ENCODE data around the gene BDP1. TPM values are rescaled to one million over a fixed set of nuclear protein-coding genes. Genes with fewer than 3 reads are reported as not detected.
"Not testable (repeated sequence)": the region's sequence is repeated elsewhere in the genome, so short reads cannot be mapped to it uniquely, and the experiment has no call there.

The BDP1 gene
- total RNA-seq, result 33.8 and 34.3 TPM in 2 replicates
- long read RNA-seq, partial matches to known transcripts, result 16 of 19 reads
- long read RNA-seq, other reads (novel, unspliced or antisense), result 3 of 19 reads

GRCh38 chr5:71455427-71456361, at the start of gene BDP1:
Gene BDP1, plus strand, starts transcription at chr5:71455651. Its CDS starts 227 bp downstream, at chr5:71455878.
- peak within 1 kb of the TSS; percentile 98 for H3K27ac Mint-ChIP-seq

GRCh38 chr5:71410088-71410487, 45.4 kb upstream of the BDP1 start:
- not testable (repeated sequence) for H3K27ac Mint-ChIP-seq; H3K9me3 Mint-ChIP-seq (ENCODE audit: low read depth); H3K4me3 Mint-ChIP-seq (ENCODE audit: low read depth); H3K27me3 Mint-ChIP-seq; DNase-seq (ENCODE audit: low spot score, unreplicated experiment); H3K36me3 Mint-ChIP-seq (ENCODE audit: insufficient read depth); H3K4me1 Mint-ChIP-seq (ENCODE audit: low read depth)

More at GRCh38 chr5:71455427-71456361, at the start of gene BDP1:
- H3K27me3 Mint-ChIP-seq, result peaks cover 5% of the 10 kb centered on the region
- peak; percentile 39 for TF ChIP-seq CTCF (IDR thresholded peaks at IDR 0.05; ENCODE audit: unreplicated experiment)
- peak; percentile 91 for DNase-seq (ENCODE audit: low spot score, unreplicated experiment)
- peaks cover 8% of the 10 kb centered on the region for H3K36me3 Mint-ChIP-seq (ENCODE audit: insufficient read depth)
- peaks cover 19% of the 10 kb centered on the region for H3K4me1 Mint-ChIP-seq (ENCODE audit: low read depth)
- peak within 1 kb of the TSS; percentile 95 for H3K4me3 Mint-ChIP-seq (ENCODE audit: low read depth)
- no peaks in the 10 kb centered on the region for H3K9me3 Mint-ChIP-seq (ENCODE audit: low read depth)

GRCh38 chr5:71415626-71416025, 39.8 kb upstream of the BDP1 start:
- H3K4me1 Mint-ChIP-seq (ENCODE audit: low read depth); H3K27me3 Mint-ChIP-seq; H3K36me3 Mint-ChIP-seq (ENCODE audit: insufficient read depth); H3K4me3 Mint-ChIP-seq (ENCODE audit: low read depth); DNase-seq (ENCODE audit: low spot score, unreplicated experiment); H3K9me3 Mint-ChIP-seq (ENCODE audit: low read depth); H3K27ac Mint-ChIP-seq: not testable (repeated sequence)

GRCh38 chr5:71418026-71418425, 37.4 kb upstream of the BDP1 start:
- H3K27me3 Mint-ChIP-seq; H3K4me3 Mint-ChIP-seq (ENCODE audit: low read depth); DNase-seq (ENCODE audit: low spot score, unreplicated experiment); H3K4me1 Mint-ChIP-seq (ENCODE audit: low read depth); H3K9me3 Mint-ChIP-seq (ENCODE audit: low read depth); H3K36me3 Mint-ChIP-seq (ENCODE audit: insufficient read depth); H3K27ac Mint-ChIP-seq: not testable (repeated sequence)

GRCh38 chr5:71421278-71421677, 34.2 kb upstream of the BDP1 start:
- H3K4me3 Mint-ChIP-seq (ENCODE audit: low read depth); H3K27me3 Mint-ChIP-seq; H3K4me1 Mint-ChIP-seq (ENCODE audit: low read depth): not testable (repeated sequence)

GRCh38 chr5:71423896-71424295, 31.6 kb upstream of the BDP1 start:
- H3K4me3 Mint-ChIP-seq (ENCODE audit: low read depth); H3K27ac Mint-ChIP-seq; H3K27me3 Mint-ChIP-seq: not testable (repeated sequence)

More at GRCh38 chr5:71421278-71421677, 34.2 kb upstream of the BDP1 start:
- not testable (repeated sequence) for H3K36me3 Mint-ChIP-seq (ENCODE audit: insufficient read depth); H3K9me3 Mint-ChIP-seq (ENCODE audit: low read depth); DNase-seq (ENCODE audit: low spot score, unreplicated experiment); H3K27ac Mint-ChIP-seq

GRCh38 chr5:71426686-71427474, 28.6 kb upstream of the BDP1 start:
- H3K27ac Mint-ChIP-seq; H3K36me3 Mint-ChIP-seq (ENCODE audit: insufficient read depth): not testable (repeated sequence)

More at GRCh38 chr5:71423896-71424295, 31.6 kb upstream of the BDP1 start:
- not testable (repeated sequence) for H3K9me3 Mint-ChIP-seq (ENCODE audit: low read depth); H3K4me1 Mint-ChIP-seq (ENCODE audit: low read depth); H3K36me3 Mint-ChIP-seq (ENCODE audit: insufficient read depth); DNase-seq (ENCODE audit: low spot score, unreplicated experiment)

GRCh38 chr5:71432410-71432809, 23.0 kb upstream of the BDP1 start:
- not testable (repeated sequence) for H3K27me3 Mint-ChIP-seq; DNase-seq (ENCODE audit: low spot score, unreplicated experiment); H3K4me3 Mint-ChIP-seq (ENCODE audit: low read depth); H3K4me1 Mint-ChIP-seq (ENCODE audit: low read depth); H3K27ac Mint-ChIP-seq; H3K9me3 Mint-ChIP-seq (ENCODE audit: low read depth); H3K36me3 Mint-ChIP-seq (ENCODE audit: insufficient read depth)

More at GRCh38 chr5:71426686-71427474, 28.6 kb upstream of the BDP1 start:
- H3K4me1 Mint-ChIP-seq (ENCODE audit: low read depth); H3K9me3 Mint-ChIP-seq (ENCODE audit: low read depth); DNase-seq (ENCODE audit: low spot score, unreplicated experiment); H3K4me3 Mint-ChIP-seq (ENCODE audit: low read depth); H3K27me3 Mint-ChIP-seq: not testable (repeated sequence)

- H3K4me1 Mint-ChIP-seq (ENCODE audit: low read depth); H3K27ac Mint-ChIP-seq; DNase-seq (ENCODE audit: low spot score, unreplicated experiment): not testable (repeated sequence)
Observed at GRCh38 chr5:71434825-71435224, 20.6 kb upstream of the BDP1 start.

GRCh38 chr5:71441564-71441963, 13.9 kb upstream of the BDP1 start:
- H3K27ac Mint-ChIP-seq; H3K9me3 Mint-ChIP-seq (ENCODE audit: low read depth); H3K36me3 Mint-ChIP-seq (ENCODE audit: insufficient read depth); H3K4me1 Mint-ChIP-seq (ENCODE audit: low read depth); H3K4me3 Mint-ChIP-seq (ENCODE audit: low read depth); DNase-seq (ENCODE audit: low spot score, unreplicated experiment): not testable (repeated sequence)
- peaks cover 16% of the 10 kb centered on the region for H3K27me3 Mint-ChIP-seq

More at GRCh38 chr5:71434825-71435224, 20.6 kb upstream of the BDP1 start:
- not testable (repeated sequence) for H3K9me3 Mint-ChIP-seq (ENCODE audit: low read depth); H3K4me3 Mint-ChIP-seq (ENCODE audit: low read depth); H3K36me3 Mint-ChIP-seq (ENCODE audit: insufficient read depth); H3K27me3 Mint-ChIP-seq

GRCh38 chr5:71443891-71444290, 11.6 kb upstream of the BDP1 start:
- not testable (repeated sequence) for H3K36me3 Mint-ChIP-seq (ENCODE audit: insufficient read depth); H3K27ac Mint-ChIP-seq; H3K4me3 Mint-ChIP-seq (ENCODE audit: low read depth); H3K4me1 Mint-ChIP-seq (ENCODE audit: low read depth); DNase-seq (ENCODE audit: low spot score, unreplicated experiment); H3K9me3 Mint-ChIP-seq (ENCODE audit: low read depth)
- H3K27me3 Mint-ChIP-seq, result peaks cover 20% of the 10 kb centered on the region

Data from progenitor cell of endocrine pancreas (in vitro differentiated cells).